Measurements from ENCODE around the gene NSRP1. TPM values are rescaled to one million over a fixed set of nuclear protein-coding genes. Genes with fewer than 3 reads are reported as not detected.

The NSRP1 gene
- total and polyA plus RNA-seq, 2 of the 4 experiments (the other 2 are of a cell fraction) = 3.4 to 14.2 TPM

DNA sequence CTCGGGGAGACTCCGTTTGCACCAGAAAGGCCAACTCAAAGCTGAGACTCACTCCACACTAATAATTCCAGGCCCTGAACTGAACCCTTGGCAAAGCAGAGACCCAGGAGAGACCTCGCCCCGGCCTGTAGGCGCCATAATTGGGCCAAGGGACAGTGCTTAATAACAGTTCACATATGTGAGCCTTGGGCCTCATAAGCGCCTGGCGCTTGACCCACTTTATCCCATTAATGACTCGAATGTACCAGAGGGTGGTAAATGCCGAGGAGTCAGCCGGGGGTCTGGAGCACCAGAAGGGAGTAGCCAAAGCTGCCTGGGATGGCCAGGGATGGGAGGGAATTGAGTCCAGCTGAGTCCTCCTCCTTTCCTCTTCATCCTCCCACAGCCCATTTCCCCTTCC lies 94.3 kb downstream of the NSRP1 start:
- dilution Hi-C loops (cut with HindIII; ENCODE audit: low sequenced_read_pairs, unreplicated experiment) = no loop called here

More for the DNA sequence above, 94.3 kb downstream of the NSRP1 start:
- POLR2A ChIA-PET (ENCODE audit: unreplicated experiment) = no interaction called here
- no peak overlapping the region for H2BK5ac ChIP-seq (ENCODE audit: low read depth, low read length, poor library complexity, severe bottlenecking)
- no peak overlapping the region for H2AFZ ChIP-seq (replicated peaks; ENCODE audit: low read length, poor library complexity)
- H3K14ac ChIP-seq (replicated peaks; ENCODE audit: low read depth, low read length) = no peak overlapping the region
- H3K9me3 ChIP-seq (ENCODE audit: control insufficient read depth, insufficient read depth, low read length) = no peaks in the 10 kb centered on the region
- no peak overlapping the region for H3K27ac ChIP-seq (ENCODE audit: insufficient read depth, low read length)
- TF ChIP-seq, protein P1, sequence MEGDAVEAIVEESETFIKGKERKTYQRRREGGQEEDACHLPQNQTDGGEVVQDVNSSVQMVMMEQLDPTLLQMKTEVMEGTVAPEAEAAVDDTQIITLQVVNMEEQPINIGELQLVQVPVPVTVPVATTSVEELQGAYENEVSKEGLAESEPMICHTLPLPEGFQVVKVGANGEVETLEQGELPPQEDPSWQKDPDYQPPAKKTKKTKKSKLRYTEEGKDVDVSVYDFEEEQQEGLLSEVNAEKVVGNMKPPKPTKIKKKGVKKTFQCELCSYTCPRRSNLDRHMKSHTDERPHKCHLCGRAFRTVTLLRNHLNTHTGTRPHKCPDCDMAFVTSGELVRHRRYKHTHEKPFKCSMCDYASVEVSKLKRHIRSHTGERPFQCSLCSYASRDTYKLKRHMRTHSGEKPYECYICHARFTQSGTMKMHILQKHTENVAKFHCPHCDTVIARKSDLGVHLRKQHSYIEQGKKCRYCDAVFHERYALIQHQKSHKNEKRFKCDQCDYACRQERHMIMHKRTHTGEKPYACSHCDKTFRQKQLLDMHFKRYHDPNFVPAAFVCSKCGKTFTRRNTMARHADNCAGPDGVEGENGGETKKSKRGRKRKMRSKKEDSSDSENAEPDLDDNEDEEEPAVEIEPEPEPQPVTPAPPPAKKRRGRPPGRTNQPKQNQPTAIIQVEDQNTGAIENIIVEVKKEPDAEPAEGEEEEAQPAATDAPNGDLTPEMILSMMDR (conservative IDR thresholded peaks at IDR 0.05; ENCODE audit: low read depth, low read length) = no peak
- no peak for TF ChIP-seq MAFK (IDR thresholded peaks at IDR 0.05; ENCODE audit: low read depth, low read length)
- no peak for TF ChIP-seq RFX5 (IDR thresholded peaks at IDR 0.05; ENCODE audit: low read depth, low read length)
- no peak for TF ChIP-seq SMC3 (IDR thresholded peaks at IDR 0.05; ENCODE audit: low read depth, low read length)
- TF ChIP-seq FOS (IDR thresholded peaks at IDR 0.05; ENCODE audit: low read depth, low read length) = no peak
- no peak for TF ChIP-seq POLR2A (IDR thresholded peaks at IDR 0.05; ENCODE audit: low read depth, low read length)
- no peak for TF ChIP-seq MXI1 (IDR thresholded peaks at IDR 0.05; ENCODE audit: borderline replicate concordance, low read depth, low read length)
- no peak for TF ChIP-seq RCOR1 (IDR thresholded peaks at IDR 0.05; ENCODE audit: insufficient replicate concordance, low read length)
- no peak for TF ChIP-seq NFE2L2 (IDR thresholded peaks at IDR 0.05; ENCODE audit: low read depth, low read length)
- TF ChIP-seq, protein P2, sequence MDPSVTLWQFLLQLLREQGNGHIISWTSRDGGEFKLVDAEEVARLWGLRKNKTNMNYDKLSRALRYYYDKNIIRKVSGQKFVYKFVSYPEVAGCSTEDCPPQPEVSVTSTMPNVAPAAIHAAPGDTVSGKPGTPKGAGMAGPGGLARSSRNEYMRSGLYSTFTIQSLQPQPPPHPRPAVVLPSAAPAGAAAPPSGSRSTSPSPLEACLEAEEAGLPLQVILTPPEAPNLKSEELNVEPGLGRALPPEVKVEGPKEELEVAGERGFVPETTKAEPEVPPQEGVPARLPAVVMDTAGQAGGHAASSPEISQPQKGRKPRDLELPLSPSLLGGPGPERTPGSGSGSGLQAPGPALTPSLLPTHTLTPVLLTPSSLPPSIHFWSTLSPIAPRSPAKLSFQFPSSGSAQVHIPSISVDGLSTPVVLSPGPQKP (IDR thresholded peaks at IDR 0.05; ENCODE audit: borderline replicate concordance, low read depth, low read length) = no peak
- no peak for TF ChIP-seq RAD21 (IDR thresholded peaks at IDR 0.05; ENCODE audit: low read length)
- no peak for TF ChIP-seq CEBPB (IDR thresholded peaks at IDR 0.05; ENCODE audit: low read depth, low read length)
- no peak overlapping the region for H3K4me3 ChIP-seq (ENCODE audit: insufficient read depth, low read depth, low read length)
- no peak overlapping the region for H3K9ac ChIP-seq (ENCODE audit: low read depth, low read length)
- H3K4ac ChIP-seq (ENCODE audit: low read depth, low read length) = no peak overlapping the region
- BruUV-seq (replicated peaks) = no TSS peak
- no peak overlapping the region for H4K5ac ChIP-seq (ENCODE audit: low read depth, low read length)
- intact Hi-C loops (cut with micrococcal nuclease) = no loop called here
- H3K18ac ChIP-seq (ENCODE audit: low read depth, low read length) = no peak overlapping the region
- H2AK5ac ChIP-seq (ENCODE audit: low read depth, low read length) = no peak overlapping the region
- no peaks in the 10 kb centered on the region for H4K20me1 ChIP-seq (ENCODE audit: insufficient read depth, low read length)
- peaks cover 3% of the 10 kb centered on the region; the same call in 1 of the 2 replicates for H3K9me1 ChIP-seq (ENCODE audit: insufficient read depth, low read length)
- DNase-seq = no peak
- in situ Hi-C loops (cut with MboI; ENCODE audit: low sequenced_read_pairs) = no loop called here
- H3K36me3 ChIP-seq (ENCODE audit: control insufficient read depth, insufficient read depth, low read length) = no peaks in the 10 kb centered on the region
- no peak overlapping the region for H3K4me2 ChIP-seq (ENCODE audit: low read depth, low read length)
- no peak overlapping the region for H2BK20ac ChIP-seq (ENCODE audit: low read depth, low read length)
- no peak for ATAC-seq (ENCODE audit: low read depth)
- no peaks in the 10 kb centered on the region for H3K79me1 ChIP-seq (ENCODE audit: low read depth in 1 of 2, low read length in 2 of 2)
- no peak overlapping the region for H2BK120ac ChIP-seq (ENCODE audit: low read depth, low read length)
- H2BK15ac ChIP-seq (ENCODE audit: low read depth, low read length) = no peak overlapping the region
- 100% methylated on average over 2 of the region's 10 CpGs; no CpG with 5 or more reads in 1 of the 2 experiments for WGBS, 2 experiments (ENCODE audit: extremely low coverage in 2 of 2, insufficient read length in 1 of 2)
- H2AK9ac ChIP-seq (replicated peaks; ENCODE audit: low read depth, low read length, poor library complexity) = no peak overlapping the region
- no peak overlapping the region for H4K91ac ChIP-seq (ENCODE audit: insufficient read depth, low read depth, low read length)
- no peak overlapping the region for H3K23ac ChIP-seq (ENCODE audit: low read depth, low read length)
- H3K4me1 ChIP-seq (ENCODE audit: control insufficient read depth, insufficient read depth, low read length) = no peaks in the 10 kb centered on the region
- no peak overlapping the region for H4K8ac ChIP-seq (ENCODE audit: low read depth in 2 of 2, low read length in 2 of 2)
- CTCF ChIA-PET = no interaction called here
- peaks cover 36% of the 10 kb centered on the region for H3K27me3 ChIP-seq (ENCODE audit: control insufficient read depth, insufficient read depth, low read length)
- H3K56ac ChIP-seq (ENCODE audit: extremely low read depth, insufficient read depth, low read length) = no peak overlapping the region

Measured in IMR-90 (cell line).